Testis (tissue), 2 donors: Measurements from ENCODE around the gene SLC25A41.

Source experiments
- POLR2A ChIP-seq: fragments of 450-650 bp; IDR thresholded peaks from one replicate; pipeline ENCODE4 v1.6.1; 2017; ENCODE audit warnings: antibody characterized with exemption, mild to moderate bottlenecking, moderate library complexity
- TF ChIP-seq, protein P1 (sequence below), 3 experiments: fragments of 450-650 bp in 2 of 3; fragments of 200-600 bp in 1 of 3; sonication (generic) in 1 of 3; IDR thresholded peaks; one replicate each; pipeline ENCODE4 v1.5.1; 2016 to 2019; ENCODE audit warnings: antibody characterized with exemption in 3 of 3, mild to moderate bottlenecking in 2 of 3, moderate library complexity in 1 of 3

DNA sequence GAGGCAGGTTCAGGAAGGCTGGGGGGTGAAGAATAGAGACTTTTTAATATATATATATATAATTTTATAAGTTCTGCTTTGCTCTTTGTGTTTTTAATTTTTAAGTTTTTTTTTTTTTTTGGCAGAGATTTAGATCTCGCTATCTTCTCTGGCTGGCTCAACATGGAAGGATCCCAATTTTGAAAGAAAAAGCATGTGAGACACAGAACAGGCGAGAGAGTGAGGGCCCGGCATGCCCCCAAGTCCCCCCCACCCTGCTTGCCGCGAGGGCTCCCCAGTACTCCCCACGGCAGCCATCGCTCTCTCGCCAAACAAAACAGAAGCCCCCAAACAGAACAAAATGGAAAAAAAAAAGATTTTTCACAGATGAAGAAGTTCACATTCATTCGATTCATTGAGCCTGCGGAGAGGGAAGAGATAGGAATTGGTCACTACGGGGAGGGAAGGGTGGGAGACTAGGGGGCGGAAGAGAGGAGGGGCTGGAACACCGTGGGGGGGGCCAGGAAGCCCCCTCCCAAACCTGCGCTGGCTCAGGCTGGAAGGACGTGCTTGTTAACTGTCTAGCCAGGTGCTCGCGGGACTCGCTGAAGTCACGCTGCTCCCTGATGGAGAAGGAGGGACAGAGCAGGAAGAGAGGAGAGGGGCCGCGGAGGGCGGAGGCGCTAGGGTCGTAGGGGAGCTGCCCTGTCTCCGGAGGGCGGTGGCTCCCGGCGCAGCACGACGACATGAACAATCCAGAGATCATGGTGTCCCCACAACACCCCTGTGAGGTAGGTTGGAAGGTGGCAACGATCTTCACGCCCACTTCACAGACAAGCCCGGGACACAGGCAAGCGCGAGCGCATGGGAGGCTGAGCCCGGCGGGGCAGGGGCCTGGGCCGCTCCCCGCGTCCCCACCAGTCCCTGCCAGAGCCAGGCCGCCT, 19.6 kb downstream of the SLC25A41 start:
- TF ChIP-seq, protein P1, sequence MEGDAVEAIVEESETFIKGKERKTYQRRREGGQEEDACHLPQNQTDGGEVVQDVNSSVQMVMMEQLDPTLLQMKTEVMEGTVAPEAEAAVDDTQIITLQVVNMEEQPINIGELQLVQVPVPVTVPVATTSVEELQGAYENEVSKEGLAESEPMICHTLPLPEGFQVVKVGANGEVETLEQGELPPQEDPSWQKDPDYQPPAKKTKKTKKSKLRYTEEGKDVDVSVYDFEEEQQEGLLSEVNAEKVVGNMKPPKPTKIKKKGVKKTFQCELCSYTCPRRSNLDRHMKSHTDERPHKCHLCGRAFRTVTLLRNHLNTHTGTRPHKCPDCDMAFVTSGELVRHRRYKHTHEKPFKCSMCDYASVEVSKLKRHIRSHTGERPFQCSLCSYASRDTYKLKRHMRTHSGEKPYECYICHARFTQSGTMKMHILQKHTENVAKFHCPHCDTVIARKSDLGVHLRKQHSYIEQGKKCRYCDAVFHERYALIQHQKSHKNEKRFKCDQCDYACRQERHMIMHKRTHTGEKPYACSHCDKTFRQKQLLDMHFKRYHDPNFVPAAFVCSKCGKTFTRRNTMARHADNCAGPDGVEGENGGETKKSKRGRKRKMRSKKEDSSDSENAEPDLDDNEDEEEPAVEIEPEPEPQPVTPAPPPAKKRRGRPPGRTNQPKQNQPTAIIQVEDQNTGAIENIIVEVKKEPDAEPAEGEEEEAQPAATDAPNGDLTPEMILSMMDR (IDR thresholded peaks at IDR 0.05) = no peak
- no peak for TF ChIP-seq POLR2A
